ENCODE measurements around the gene C5orf63.
"Not testable (repeated sequence)": the region's sequence is repeated elsewhere in the genome, so short reads cannot be mapped to it uniquely, and the experiment has no call there.

C5orf63 gene

GRCh38 chr5:127010362-127010761 lies 62.9 kb downstream of the C5orf63 start:
- DNase-seq (ENCODE audit: low read depth in 2 of 3, low spot score in 2 of 3) = no peak

- no peak for DNase-seq (ENCODE audit: low read depth in 2 of 3, low spot score in 2 of 3)
Observed at GRCh38 chr5:127009784-127010183, 63.5 kb downstream of the C5orf63 start.

DNA sequence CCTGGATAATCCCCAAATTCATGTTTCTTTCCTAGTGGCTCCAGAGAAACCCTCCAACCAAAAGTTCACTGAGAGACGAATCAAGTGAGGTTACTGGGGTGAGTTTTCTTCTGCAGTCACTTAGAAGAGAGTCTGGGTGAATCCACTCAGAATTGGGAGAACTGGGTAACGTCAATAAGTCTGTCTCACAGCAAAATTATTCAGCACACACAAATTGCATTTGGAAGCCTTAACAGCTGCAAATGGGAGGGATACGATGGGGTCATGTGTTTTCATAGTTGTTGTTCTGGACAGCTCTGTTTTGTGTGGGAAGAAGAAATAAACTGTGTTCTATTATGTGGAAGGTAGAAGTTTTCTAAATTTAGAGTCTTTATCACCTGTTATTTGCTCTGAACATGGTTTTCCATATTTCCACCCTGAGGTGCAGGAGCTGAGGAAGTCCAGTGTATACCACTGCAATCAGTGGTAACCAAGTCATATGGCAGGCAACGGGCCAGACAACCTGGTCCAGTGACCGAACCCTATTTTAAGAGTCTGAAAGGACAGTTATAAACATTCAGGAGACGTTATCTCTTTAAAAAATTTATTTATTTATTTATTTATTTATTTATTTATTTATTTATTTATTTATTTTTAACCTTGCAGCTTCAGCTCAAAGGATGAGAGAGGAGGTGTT lies 64.9 kb downstream of the C5orf63 start:
- no peak for DNase-seq (ENCODE audit: low read depth in 2 of 3, low spot score in 2 of 3)

DNA sequence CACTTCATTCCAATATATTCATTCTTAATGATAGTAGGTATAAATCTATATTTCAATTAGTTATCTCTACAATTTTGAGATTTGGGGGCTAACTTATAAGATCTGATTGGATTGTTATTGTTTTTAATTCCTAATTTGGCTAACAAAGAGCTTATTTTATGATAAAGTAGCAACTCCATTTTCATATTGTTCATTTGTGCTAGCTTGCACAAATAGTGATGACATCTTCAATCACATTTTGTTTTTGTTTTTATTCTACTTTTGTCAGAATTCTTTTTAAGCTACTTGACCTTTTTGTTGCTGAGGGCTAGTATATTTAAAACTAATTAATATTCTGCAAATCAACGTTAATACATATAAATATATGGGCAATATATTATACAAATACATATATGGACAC lies 65.8 kb downstream of the C5orf63 start:
- no peak for DNase-seq (ENCODE audit: low read depth in 2 of 3, low spot score in 2 of 3)

GRCh38 chr5:127006744-127007143 lies 66.6 kb downstream of the C5orf63 start:
- no peak for DNase-seq (ENCODE audit: low read depth in 2 of 3, low spot score in 2 of 3)

- not testable (repeated sequence) for DNase-seq (ENCODE audit: low read depth in 2 of 3, low spot score in 2 of 3)
Observed at GRCh38 chr5:127005282-127005681, 68.0 kb downstream of the C5orf63 start.

GRCh38 chr5:127004721-127005120 lies 68.6 kb downstream of the C5orf63 start:
- no peak for DNase-seq (ENCODE audit: low read depth in 2 of 3, low spot score in 2 of 3)

DNA sequence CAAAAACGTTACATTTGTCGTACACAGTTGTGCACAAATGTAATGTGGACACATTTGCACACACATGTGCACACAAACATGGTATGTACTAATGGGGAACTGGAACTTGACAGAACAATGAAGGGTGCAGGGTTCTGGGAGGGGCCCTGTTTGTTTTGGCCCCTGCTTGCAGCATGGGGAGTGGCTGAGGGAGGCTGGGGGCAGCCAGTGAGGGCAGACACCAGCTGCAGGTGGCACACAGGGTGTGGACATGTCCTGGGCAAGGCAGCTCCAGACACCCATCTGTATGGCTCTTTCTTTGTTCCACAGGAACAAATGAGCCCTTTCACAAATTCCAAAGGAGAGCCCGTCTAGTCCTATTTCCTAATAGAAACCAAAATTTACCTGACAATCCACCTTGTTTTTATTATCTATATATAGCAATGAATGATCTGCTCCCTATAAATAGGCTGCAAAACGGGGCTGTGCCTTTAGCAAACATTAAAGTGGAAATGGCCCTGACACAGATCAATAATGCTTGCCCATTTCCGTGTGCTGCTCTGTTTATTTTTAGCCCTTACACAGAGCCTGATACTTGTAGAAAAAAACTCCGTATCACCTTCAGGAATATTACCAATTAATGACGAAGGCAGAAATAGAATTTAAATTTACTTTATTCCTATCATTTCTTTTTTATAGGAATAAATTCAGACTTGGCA lies 69.4 kb downstream of the C5orf63 start:
- no peak for DNase-seq (ENCODE audit: low read depth in 2 of 3, low spot score in 2 of 3)

DNA sequence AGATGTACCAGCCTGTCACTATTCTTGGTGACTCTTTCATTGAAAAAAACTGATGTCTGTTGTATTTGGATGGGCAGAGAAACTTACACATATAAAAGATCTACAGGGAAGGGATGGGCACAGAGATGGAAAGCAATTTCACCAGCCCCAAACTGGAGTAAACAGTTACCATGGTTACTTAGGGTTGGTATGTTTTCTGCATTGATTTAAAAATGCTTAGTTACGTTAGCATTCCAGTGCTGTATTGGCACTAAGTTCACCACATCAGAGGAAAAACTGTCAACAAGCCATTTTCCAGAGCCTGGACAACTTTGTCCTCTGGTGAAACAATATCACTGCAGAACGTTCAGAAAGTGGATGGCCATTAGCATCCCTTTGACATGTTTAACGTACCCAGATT lies 70.9 kb downstream of the C5orf63 start:
- DNase-seq (ENCODE audit: low read depth in 2 of 3, low spot score in 2 of 3) = no peak

DNA sequence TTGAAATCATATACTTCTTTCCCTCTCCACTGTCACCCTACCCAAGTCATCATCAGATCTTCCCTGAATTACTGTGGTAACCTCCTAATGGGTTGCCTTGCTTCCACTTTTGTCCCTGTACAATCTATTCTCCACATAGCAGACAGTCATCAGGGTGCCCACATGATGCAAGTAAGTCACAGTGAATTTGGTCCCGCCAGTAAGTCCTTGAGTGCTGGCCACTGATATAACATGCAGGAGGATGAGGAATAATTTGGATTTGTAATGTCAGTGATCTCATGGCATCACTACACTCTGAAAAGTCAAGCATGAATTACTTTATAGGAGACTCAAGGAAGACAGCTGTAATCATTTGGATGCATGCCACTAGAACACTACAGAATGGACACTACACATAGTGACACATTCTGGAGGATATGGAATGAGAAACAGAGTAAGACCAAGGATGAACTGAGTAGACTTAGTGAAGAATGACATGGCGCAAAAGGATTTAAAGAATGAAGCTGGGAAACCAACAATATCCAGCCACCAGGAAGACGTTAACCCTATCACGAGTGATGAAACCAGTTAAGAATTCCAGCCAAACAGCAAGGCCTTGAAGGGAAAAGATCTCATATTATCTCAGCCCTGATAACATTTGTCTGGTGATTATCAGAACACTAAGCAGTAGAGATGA lies 71.5 kb downstream of the C5orf63 start:
- no peak for DNase-seq (ENCODE audit: low read depth in 2 of 3, low spot score in 2 of 3)
